ENCODE measurements around the gene SIPA1L3. TPM values are rescaled to one million over a fixed set of nuclear protein-coding genes. Genes with fewer than 3 reads are reported as not detected.
A peak's percentile ranks its signal among the peaks of the same experiment; 100 is the strongest.

Gene SIPA1L3
- total RNA-seq, 6 donors from 2014 or later, result 57.3 to 91.6 (median 69.4) TPM

DNA sequence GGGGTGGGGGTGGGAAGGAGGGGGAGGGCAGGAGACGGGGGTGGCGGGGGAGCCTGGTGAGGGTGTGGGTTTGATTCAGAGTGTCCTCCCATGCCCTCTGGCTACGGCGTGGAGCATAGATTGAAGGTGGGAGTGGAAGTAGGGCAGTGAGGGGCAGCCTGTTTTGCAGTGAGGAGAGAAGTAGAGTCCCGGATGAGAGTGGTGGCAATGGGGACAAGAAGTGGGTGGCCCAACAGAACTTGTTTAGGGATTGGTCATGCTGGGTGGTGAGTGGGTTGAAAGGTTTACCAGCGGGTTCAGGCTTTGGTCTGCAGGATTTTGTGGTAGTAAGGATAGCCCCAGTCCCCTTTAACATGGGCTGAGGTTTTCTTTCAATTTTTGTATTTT is 35.5 kb downstream of the SIPA1L3 start:
- DNase-seq, result no peak
- TF ChIP-seq POLR2A (IDR thresholded peaks at IDR 0.05) (no peak), EP300 (IDR thresholded peaks at IDR 0.05) (no peak), POLR2AphosphoS5 (IDR thresholded peaks at IDR 0.05) (no peak)
- TF ChIP-seq, protein P1, sequence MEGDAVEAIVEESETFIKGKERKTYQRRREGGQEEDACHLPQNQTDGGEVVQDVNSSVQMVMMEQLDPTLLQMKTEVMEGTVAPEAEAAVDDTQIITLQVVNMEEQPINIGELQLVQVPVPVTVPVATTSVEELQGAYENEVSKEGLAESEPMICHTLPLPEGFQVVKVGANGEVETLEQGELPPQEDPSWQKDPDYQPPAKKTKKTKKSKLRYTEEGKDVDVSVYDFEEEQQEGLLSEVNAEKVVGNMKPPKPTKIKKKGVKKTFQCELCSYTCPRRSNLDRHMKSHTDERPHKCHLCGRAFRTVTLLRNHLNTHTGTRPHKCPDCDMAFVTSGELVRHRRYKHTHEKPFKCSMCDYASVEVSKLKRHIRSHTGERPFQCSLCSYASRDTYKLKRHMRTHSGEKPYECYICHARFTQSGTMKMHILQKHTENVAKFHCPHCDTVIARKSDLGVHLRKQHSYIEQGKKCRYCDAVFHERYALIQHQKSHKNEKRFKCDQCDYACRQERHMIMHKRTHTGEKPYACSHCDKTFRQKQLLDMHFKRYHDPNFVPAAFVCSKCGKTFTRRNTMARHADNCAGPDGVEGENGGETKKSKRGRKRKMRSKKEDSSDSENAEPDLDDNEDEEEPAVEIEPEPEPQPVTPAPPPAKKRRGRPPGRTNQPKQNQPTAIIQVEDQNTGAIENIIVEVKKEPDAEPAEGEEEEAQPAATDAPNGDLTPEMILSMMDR (IDR thresholded peaks at IDR 0.05), result no peak
- Histone ChIP-seq H3K27me3 (no peaks in the 10 kb centered on the region), H3K4me3 (no peak overlapping the region), H3K36me3 (no peaks in the 10 kb centered on the region), H3K27ac (no peak overlapping the region), H3K4me1 (peaks cover 0 to 8% (median 4%) of the 10 kb centered on the region in 4 donors), H3K9me3 (no peaks in the 10 kb centered on the region)
- 77 to 86% methylated on average over 6 of the region's 6 CpGs for whole genome bisulfite sequencing, 2 donors
- no peak for ATAC-seq (ENCODE audit: low FRiP score in 2 of 2)

DNA sequence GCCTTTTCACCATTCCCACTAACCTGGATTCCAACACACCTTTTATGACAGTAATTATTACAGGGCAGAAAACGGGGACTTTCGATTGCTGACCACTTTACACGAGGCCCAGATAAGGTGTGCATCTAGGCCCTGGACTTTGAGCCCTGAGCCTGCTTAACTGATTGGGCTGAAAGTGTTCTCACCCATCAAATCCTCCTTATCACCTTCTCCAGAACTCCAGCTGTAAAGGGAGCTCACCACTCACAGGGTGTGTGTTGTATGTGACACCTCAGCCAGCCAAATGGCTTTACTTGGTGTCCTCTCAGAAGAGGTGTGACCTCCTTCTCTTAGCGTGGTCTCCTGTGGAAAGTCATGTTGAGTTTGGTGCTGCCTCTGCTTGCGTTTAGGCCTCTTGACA is 36.5 kb downstream of the SIPA1L3 start:
- no peak overlapping the region for H3K27ac ChIP-seq
- no peaks in the 10 kb centered on the region for H3K27me3 ChIP-seq
- no peaks in the 10 kb centered on the region for H3K9me3 ChIP-seq
- no peaks in the 10 kb centered on the region for H3K36me3 ChIP-seq
- DNase-seq (no peak), ATAC-seq (ENCODE audit: low FRiP score in 2 of 2) (no peak)
- H3K4me3 ChIP-seq, result no peak overlapping the region
- 86 to 90% methylated on average over 5 of the region's 5 CpGs for WGBS, 2 donors
- peaks cover 0 to 8% (median 4%) of the 10 kb centered on the region in 4 donors for H3K4me1 ChIP-seq
- TF ChIP-seq, protein P1 (IDR thresholded peaks at IDR 0.05), result no peak
- no peak for TF ChIP-seq POLR2A (IDR thresholded peaks at IDR 0.05)
- no peak for TF ChIP-seq POLR2AphosphoS5 (IDR thresholded peaks at IDR 0.05)
- no peak for TF ChIP-seq EP300 (IDR thresholded peaks at IDR 0.05)

DNA sequence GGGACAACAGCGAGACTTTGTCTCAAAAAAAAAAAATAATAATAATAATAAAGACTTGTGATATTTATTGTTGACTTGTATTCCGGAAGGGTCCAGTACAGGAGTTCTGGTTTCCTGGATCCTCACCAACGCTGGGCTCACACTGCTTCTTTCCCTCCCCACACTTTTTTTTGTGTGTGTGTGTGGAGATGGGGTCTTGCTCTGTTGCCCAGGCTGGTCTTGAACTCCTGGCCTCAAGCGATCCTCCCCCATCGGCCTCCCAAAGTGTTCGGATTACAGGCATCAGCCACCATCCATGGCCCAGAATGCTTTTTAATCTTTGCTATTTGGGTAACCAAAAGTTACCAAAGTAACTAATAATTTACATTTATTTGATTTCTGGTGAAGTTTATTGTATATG is 39.1 kb downstream of the SIPA1L3 start:
- Histone ChIP-seq H3K9me3 (no peaks in the 10 kb centered on the region), H3K4me1 (peaks cover 0 to 8% (median 3%) of the 10 kb centered on the region in 4 donors), H3K36me3 (no peaks in the 10 kb centered on the region), H3K27ac (no peak overlapping the region), H3K27me3 (no peaks in the 10 kb centered on the region), H3K4me3 (no peak overlapping the region)
- 93 to 98% methylated on average over 6 of the region's 6 CpGs for WGBS, 2 donors
- DNase-seq (no peak), ATAC-seq (ENCODE audit: low FRiP score in 2 of 2) (no peak)
- TF ChIP-seq EP300 (IDR thresholded peaks at IDR 0.05) (no peak), POLR2A (IDR thresholded peaks at IDR 0.05) (no peak), POLR2AphosphoS5 (IDR thresholded peaks at IDR 0.05) (no peak)
- TF ChIP-seq, protein P1 (IDR thresholded peaks at IDR 0.05), result no peak

DNA sequence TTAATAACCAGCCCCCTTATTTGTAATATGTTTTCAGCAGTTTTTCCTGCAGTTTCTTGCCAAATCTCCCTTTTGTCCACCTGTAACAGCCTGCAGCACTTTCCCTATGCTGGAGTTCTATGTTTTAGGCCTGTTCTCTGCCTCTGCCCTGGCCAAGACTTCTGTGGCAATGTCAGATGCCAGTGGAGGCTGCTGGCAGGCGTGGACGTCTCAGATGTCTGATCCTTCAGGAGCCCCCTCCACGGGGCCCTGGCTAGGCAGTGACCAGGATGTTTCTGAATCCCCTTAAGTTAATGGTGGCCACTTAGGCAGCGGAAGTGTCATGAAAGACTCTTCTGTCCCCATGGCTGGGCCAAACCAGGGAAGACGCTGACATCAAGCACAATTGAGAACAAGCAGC is 40.8 kb downstream of the SIPA1L3 start:
- no peak overlapping the region for H3K4me3 ChIP-seq
- H3K36me3 ChIP-seq, result no peaks in the 10 kb centered on the region
- DNase-seq (no peak), ATAC-seq (ENCODE audit: low FRiP score in 2 of 2) (no peak)
- TF ChIP-seq EP300 (IDR thresholded peaks at IDR 0.05) (no peak), POLR2A (IDR thresholded peaks at IDR 0.05) (no peak), POLR2AphosphoS5 (IDR thresholded peaks at IDR 0.05) (no peak)
- TF ChIP-seq, protein P1 (IDR thresholded peaks at IDR 0.05), result no peak
- no peaks in the 10 kb centered on the region for H3K9me3 ChIP-seq
- WGBS, 2 donors, result 73 to 81% methylated on average over 5 of the region's 5 CpGs
- H3K4me1 ChIP-seq, result no peaks in the 10 kb centered on the region
- H3K27me3 ChIP-seq, result no peaks in the 10 kb centered on the region
- H3K27ac ChIP-seq, result no peak overlapping the region

DNA sequence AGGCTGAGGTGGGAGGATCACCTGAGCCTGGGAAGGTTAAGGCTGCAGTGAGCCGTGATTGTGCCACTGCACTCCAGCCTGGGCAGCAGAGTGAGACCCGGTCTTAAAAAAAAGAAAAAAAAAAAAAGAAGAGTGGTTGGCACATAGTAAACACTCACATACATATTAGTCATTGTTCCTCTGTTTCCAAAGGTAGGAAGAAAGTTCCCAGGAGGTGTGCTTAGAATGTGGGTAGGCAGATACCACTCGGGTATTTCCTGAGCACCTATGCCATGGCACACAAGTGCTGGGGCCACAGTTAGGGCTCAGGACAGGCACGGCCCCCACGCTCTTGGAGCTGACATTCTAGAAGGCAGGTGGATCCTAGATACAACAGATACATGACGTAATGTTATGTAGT is 41.4 kb downstream of the SIPA1L3 start:
- peaks cover 0 to 3% (median 0%) of the 10 kb centered on the region in 4 donors for H3K4me1 ChIP-seq
- no peaks in the 10 kb centered on the region for H3K9me3 ChIP-seq
- H3K27ac ChIP-seq, result peak overlapping the region in 2 of 4 donors; percentile 25 to 55
- H3K4me3 ChIP-seq, result no peak overlapping the region
- DNase-seq, result peak in 1 of 2 donors; percentile 42
- no peak for TF ChIP-seq POLR2A (IDR thresholded peaks at IDR 0.05)
- TF ChIP-seq, protein P1 (IDR thresholded peaks at IDR 0.05), result no peak
- no peak for TF ChIP-seq EP300 (IDR thresholded peaks at IDR 0.05)
- TF ChIP-seq POLR2AphosphoS5 (IDR thresholded peaks at IDR 0.05), result no peak
- WGBS, 2 donors, result 60 to 66% methylated on average over 4 to 6 of the region's 6 CpGs
- H3K27me3 ChIP-seq, result no peaks in the 10 kb centered on the region
- no peaks in the 10 kb centered on the region for H3K36me3 ChIP-seq
- ATAC-seq (ENCODE audit: low FRiP score in 2 of 2), result peak in 1 of 2 donors; percentile 41

All from upper lobe of left lung (tissue), 6 donors.